GM12875 (cell line): ENCODE measurements around the gene MYO3B.

Experiments
- H3K4me3 ChIP-seq: one replicate; pipeline ENCODE4 v1.5.1; 2011; ENCODE audit warnings: low read depth, low read length, control low read depth
- CTCF ChIP-seq: IDR thresholded peaks from 2 replicates; pipeline ENCODE4 v1.5.1; 2011; ENCODE audit warnings: low read depth, mild to moderate bottlenecking, control low read depth, inconsistent platforms, low read length, moderate library complexity, borderline replicate concordance; ENCODE audit not compliant: insufficient read depth

Gene MYO3B

GRCh38 chr2:170216981-170217380 lies 39.0 kb downstream of the MYO3B start:
- no peak overlapping the region for H3K4me3 ChIP-seq
- no peak for TF ChIP-seq CTCF

- no peak overlapping the region for H3K4me3 ChIP-seq
- no peak for TF ChIP-seq CTCF
These were observed 39.9 kb downstream of the MYO3B start for GRCh38 chr2:170217778-170218251.

- TF ChIP-seq CTCF, result no peak
- H3K4me3 ChIP-seq, result no peak overlapping the region
These were observed 40.5 kb downstream of the MYO3B start for GRCh38 chr2:170218456-170218855.

GRCh38 chr2:170218931-170219330 lies 41.0 kb downstream of the MYO3B start:
- TF ChIP-seq CTCF, result no peak
- no peak overlapping the region for H3K4me3 ChIP-seq

GRCh38 chr2:170221317-170222288 lies 43.7 kb downstream of the MYO3B start:
- TF ChIP-seq CTCF, result no peak

GRCh38 chr2:170222298-170222697 lies 44.4 kb downstream of the MYO3B start:
- no peak overlapping the region for H3K4me3 ChIP-seq
- no peak for TF ChIP-seq CTCF

More at GRCh38 chr2:170221317-170222288, 43.7 kb downstream of the MYO3B start:
- no peak overlapping the region for H3K4me3 ChIP-seq

- H3K4me3 ChIP-seq, result no peak overlapping the region
- no peak for TF ChIP-seq CTCF
These were observed 44.9 kb downstream of the MYO3B start for GRCh38 chr2:170222842-170223241.
